ENCODE measurements around the gene FAM181A. TPM values are rescaled to one million over a fixed set of nuclear protein-coding genes. Genes with fewer than 3 reads are reported as not detected.

Gene FAM181A
- total RNA-seq, 1 experiment from 2014 or later = not detected

DNA sequence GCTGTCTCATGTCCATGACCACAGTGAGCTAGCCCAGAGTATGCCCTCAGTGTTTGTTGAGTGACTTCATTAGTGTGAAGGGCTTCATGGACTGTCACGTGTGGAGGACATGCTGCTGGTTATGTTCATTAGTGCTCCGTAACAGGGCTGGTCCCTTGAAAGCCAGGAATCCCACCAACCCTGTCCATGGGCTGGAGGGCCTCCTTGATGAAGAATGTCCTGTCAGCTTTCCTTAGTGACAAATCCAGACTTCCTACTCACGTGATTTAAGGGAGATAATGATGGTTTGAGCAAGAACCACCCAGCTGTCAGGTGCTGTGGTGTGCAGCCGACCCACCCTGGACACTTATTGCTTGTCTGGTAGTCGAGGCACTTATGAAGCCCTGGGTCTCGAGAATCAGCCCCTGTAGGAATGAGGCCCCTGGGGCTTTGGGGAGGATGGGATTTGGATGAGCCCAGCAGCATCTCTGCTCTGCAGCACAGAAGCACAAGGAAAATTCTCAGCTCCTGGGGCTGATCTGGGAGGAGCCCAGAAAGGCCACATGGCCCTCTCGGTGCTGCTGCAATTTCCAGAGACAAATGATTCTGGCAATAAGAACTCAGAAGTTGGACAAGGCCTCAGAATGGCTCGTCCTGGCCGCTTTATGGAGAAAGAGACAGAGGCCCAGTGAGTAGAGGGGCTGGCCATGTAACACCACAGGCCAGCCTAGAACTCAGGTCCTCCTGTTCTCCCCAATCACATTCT is 37.2 kb upstream of the FAM181A start:
- H2AK5ac ChIP-seq (ENCODE audit: insufficient read length, low read length) = no peak overlapping the region
- H3K18ac ChIP-seq (ENCODE audit: insufficient read length, low read depth, low read length) = no peak overlapping the region
- H4K5ac ChIP-seq (ENCODE audit: insufficient read length, low read depth, low read length) = no peak overlapping the region
- H3K27me3 ChIP-seq (ENCODE audit: insufficient read depth, low read length) = no peaks in the 10 kb centered on the region
- no peak overlapping the region for H3K27ac Mint-ChIP-seq
- no peak overlapping the region for H3K23ac ChIP-seq (ENCODE audit: insufficient read length, low read depth, low read length)
- no peaks in the 10 kb centered on the region for H4K20me1 ChIP-seq (ENCODE audit: control insufficient read depth, insufficient read depth, insufficient read length)
- no CpG with 5 or more reads among the region's 9 CpGs for WGBS (ENCODE audit: extremely low coverage, insufficient read length, low lambda C conversion rate)
- no peak overlapping the region for H2BK12ac ChIP-seq (ENCODE audit: insufficient read length, low read depth, low read length)
- H3K14ac ChIP-seq (ENCODE audit: insufficient read depth, low read length) = no peak overlapping the region
- no peak overlapping the region for H3K9ac ChIP-seq (ENCODE audit: extremely low read depth, insufficient read length, low read length)
- H4K91ac ChIP-seq (ENCODE audit: insufficient read length, low read depth, low read length) = no peak overlapping the region
- H3K9me3 Mint-ChIP-seq = peaks cover 1 to 4% of the 10 kb centered on the region in 2 experiments; a peak in 3 of 5 replicates
- no peak overlapping the region for H4K8ac ChIP-seq (replicated peaks; ENCODE audit: insufficient read length, low read depth, low read length)
- H2BK120ac ChIP-seq (ENCODE audit: low read depth, low read length, poor library complexity, severe bottlenecking) = no peak overlapping the region
- no peak overlapping the region for H2BK15ac ChIP-seq (ENCODE audit: low read depth, low read length)
- H3T11ph ChIP-seq (ENCODE audit: low read length) = no peak overlapping the region
- no peak overlapping the region for H3K4ac ChIP-seq (ENCODE audit: low read depth, low read length)
- H3K79me2 ChIP-seq (ENCODE audit: insufficient read depth, low read length) = no peaks in the 10 kb centered on the region
- no peak overlapping the region for H2AFZ ChIP-seq (ENCODE audit: low read length)
- no peak overlapping the region for H3K56ac ChIP-seq (ENCODE audit: insufficient read length, low read depth, low read length)
- no peak overlapping the region for H3K4me3 Mint-ChIP-seq
- H3K79me1 ChIP-seq (ENCODE audit: insufficient read depth, low read depth, low read length, poor library complexity, severe bottlenecking) = no peaks in the 10 kb centered on the region
- no peak overlapping the region for H3K27ac ChIP-seq (ENCODE audit: insufficient read length, low read depth, low read length)
- TF ChIP-seq, protein P1, sequence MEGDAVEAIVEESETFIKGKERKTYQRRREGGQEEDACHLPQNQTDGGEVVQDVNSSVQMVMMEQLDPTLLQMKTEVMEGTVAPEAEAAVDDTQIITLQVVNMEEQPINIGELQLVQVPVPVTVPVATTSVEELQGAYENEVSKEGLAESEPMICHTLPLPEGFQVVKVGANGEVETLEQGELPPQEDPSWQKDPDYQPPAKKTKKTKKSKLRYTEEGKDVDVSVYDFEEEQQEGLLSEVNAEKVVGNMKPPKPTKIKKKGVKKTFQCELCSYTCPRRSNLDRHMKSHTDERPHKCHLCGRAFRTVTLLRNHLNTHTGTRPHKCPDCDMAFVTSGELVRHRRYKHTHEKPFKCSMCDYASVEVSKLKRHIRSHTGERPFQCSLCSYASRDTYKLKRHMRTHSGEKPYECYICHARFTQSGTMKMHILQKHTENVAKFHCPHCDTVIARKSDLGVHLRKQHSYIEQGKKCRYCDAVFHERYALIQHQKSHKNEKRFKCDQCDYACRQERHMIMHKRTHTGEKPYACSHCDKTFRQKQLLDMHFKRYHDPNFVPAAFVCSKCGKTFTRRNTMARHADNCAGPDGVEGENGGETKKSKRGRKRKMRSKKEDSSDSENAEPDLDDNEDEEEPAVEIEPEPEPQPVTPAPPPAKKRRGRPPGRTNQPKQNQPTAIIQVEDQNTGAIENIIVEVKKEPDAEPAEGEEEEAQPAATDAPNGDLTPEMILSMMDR (conservative IDR thresholded peaks at IDR 0.05) = no peak
- peaks cover 6% of the 10 kb centered on the region for H3K27me3 Mint-ChIP-seq (ENCODE audit: low read depth)
- no peaks in the 10 kb centered on the region; the same call in 1 of the 2 replicates for H3K4me1 ChIP-seq (ENCODE audit: insufficient read depth, low read length)
- peaks cover 0 to 2% (median 0%) of the 10 kb centered on the region in 3 experiments; a peak in 1 of 7 replicates for H3K36me3 Mint-ChIP-seq (ENCODE audit: insufficient read depth in 1 of 3, low read depth in 3 of 3)
- no peak overlapping the region for H2BK20ac ChIP-seq (ENCODE audit: low read depth, low read length, poor library complexity, severe bottlenecking)
- no peak overlapping the region for H3K4me2 ChIP-seq (ENCODE audit: insufficient read depth, insufficient read length, low read length)
- peaks cover 35 to 38% of the 10 kb centered on the region in 2 experiments for H3K4me1 Mint-ChIP-seq
- H2BK5ac ChIP-seq (ENCODE audit: insufficient read length, low read length) = no peak overlapping the region
- H3K23me2 ChIP-seq (ENCODE audit: insufficient read length, low read depth, low read length, poor library complexity, severe bottlenecking) = no peaks in the 10 kb centered on the region
- H3K9me3 ChIP-seq (ENCODE audit: control insufficient read depth, low read depth, low read length) = no peaks in the 10 kb centered on the region
- no peak for DNase-seq

Data from H9 (cell line).